Endodermal cell (in vitro differentiated cells): ENCODE data around the gene CREG2. TPM values are rescaled to one million over a fixed set of nuclear protein-coding genes. Genes with fewer than 3 reads are reported as not detected.

Experiments
- DNase-seq: peaks from one replicate; pipeline ENCODE4 v3.0.0-alpha.2; 2017
- H3K27ac ChIP-seq: 2 replicates; pipeline ENCODE4 v1.5.1; 2013; ENCODE audit warnings: mild to moderate bottlenecking, low read depth, low read length, moderate library complexity
- H3K27me3 ChIP-seq: 2 replicates; pipeline ENCODE4 v1.6.1; 2013; ENCODE audit warnings: mild to moderate bottlenecking, low read length, moderate library complexity; ENCODE audit not compliant: insufficient read depth, control insufficient read depth, poor library complexity, severe bottlenecking
- H3K36me3 ChIP-seq: 2 replicates; pipeline ENCODE4 v1.7.0; 2013; ENCODE audit warnings: mild to moderate bottlenecking, low read length, moderate library complexity; ENCODE audit not compliant: control insufficient read depth, insufficient read depth
- H3K4me1 ChIP-seq: one replicate; pipeline ENCODE4 v1.7.0; 2013; ENCODE audit warnings: low read length; ENCODE audit not compliant: control insufficient read depth, insufficient read depth
- H3K4me3 ChIP-seq: 2 replicates; pipeline ENCODE4 v1.5.1; 2013; ENCODE audit warnings: mild to moderate bottlenecking, low read length, moderate library complexity
- H3K9ac ChIP-seq: 2 replicates; pipeline ENCODE4 v1.6.1; 2013; ENCODE audit warnings: mild to moderate bottlenecking, low read length, moderate library complexity; ENCODE audit not compliant: poor library complexity, severe bottlenecking; ENCODE audit errors: extremely low read depth
- H3K9me3 ChIP-seq: 2 replicates; pipeline ENCODE4 v1.6.1; 2013; ENCODE audit warnings: mild to moderate bottlenecking, low read length, moderate library complexity; ENCODE audit not compliant: control insufficient read depth
- H3K27ac Mint-ChIP-seq: 2 replicates; pipeline ENCODE4 v1.8.0; 2020; ENCODE audit warnings: mixed read lengths
- H3K27me3 Mint-ChIP-seq: 2 replicates; pipeline ENCODE4 v1.8.0; 2021; ENCODE audit warnings: mild to moderate bottlenecking, mixed read lengths; ENCODE audit not compliant: insufficient read depth
- H3K36me3 Mint-ChIP-seq: 2 replicates; pipeline ENCODE4 v1.8.0; 2020; ENCODE audit warnings: low read depth, mixed read lengths
- H3K4me1 Mint-ChIP-seq: 2 replicates; pipeline ENCODE4 v1.8.0; 2020; ENCODE audit warnings: mixed read lengths
- H3K4me3 Mint-ChIP-seq: 2 replicates; pipeline ENCODE4 v1.8.0; 2020; ENCODE audit warnings: mild to moderate bottlenecking, moderate library complexity, mixed read lengths
- H3K9me3 Mint-ChIP-seq: 2 replicates; pipeline ENCODE4 v1.8.0; 2020; ENCODE audit warnings: mild to moderate bottlenecking, mixed read lengths
- CTCF ChIP-seq: fragments of 200-600 bp; sonication (generic); conservative IDR thresholded peaks from 2 replicates; pipeline ENCODE4 v1.5.0; 2021; ENCODE audit warnings: antibody characterized with exemption, mild to moderate bottlenecking
- WGBS, 2 experiments: methylation state at CpG; one replicate each; pipeline versions ENCODE4 v1.1.5 to v1.1.7; 2013; ENCODE audit warnings: missing lambda C conversion rate in 2 of 2, mixed read lengths in 1 of 2; ENCODE audit not compliant: insufficient coverage in 1 of 2, insufficient read length in 1 of 2; 5-methylcytosine and 5-hydroxymethylcytosine counted together
- total RNA-seq, 2 donors: library from RNA; stranded (reverse); fragmentation: NEBNext Ultra II Directional in 1 of 2; extraction: Animal tissue kit (Norgen Biotek cat#: 25700) in 1 of 2; gene quantifications; 2 replicates in 1 of 2; 3 replicates in 1 of 2; pipeline ENCODE4 v1.2.1, GENCODE V29; 2021

The CREG2 gene
- total RNA-seq, 2 donors from 2014 or later: 0.13 TPM; not detected in 1

DNA sequence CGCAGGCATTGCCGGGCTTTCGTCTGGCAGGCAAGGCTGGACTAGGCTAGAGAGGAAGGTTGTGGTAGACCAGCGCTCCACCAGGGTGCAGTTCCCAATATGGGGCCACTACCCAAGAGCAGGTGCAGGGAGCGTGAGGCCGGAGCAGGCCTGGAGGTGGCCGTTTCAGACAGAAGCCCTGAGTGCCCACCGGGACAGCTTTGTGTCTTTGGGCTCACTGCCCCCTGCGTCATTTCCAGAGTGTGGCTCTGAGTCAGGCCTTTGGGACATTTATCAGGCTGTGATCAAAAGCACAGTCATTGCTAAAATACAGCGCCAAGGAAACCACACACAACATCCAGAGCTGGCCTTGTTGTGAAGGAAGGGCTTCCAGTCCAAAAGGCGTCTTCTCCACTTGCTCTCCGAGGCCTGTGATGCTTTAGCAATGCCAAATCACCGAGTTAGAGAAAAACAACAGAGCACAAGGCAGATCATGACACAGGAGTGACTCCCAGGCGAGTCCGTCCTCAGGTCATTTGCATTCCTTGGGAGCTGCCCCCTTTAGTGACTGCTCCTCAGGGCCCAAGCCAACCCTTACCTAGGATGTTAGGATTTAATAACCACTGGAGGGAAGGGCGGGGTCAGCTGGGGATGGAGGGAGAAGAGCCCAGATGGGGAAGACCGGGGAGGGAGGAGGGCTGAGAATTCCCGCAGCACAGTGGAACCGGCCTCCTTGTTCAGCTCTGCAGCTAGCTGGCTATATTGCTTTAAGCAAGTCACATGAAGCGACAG is 45.3 kb upstream of the CREG2 start:
- H3K36me3 ChIP-seq: no peaks in the 10 kb centered on the region
- DNase-seq: no peak
- peaks cover 5% of the 10 kb centered on the region for H3K4me1 ChIP-seq
- H3K27me3 ChIP-seq: no peaks in the 10 kb centered on the region
- H3K4me3 Mint-ChIP-seq: no peak overlapping the region
- no peaks in the 10 kb centered on the region for H3K9me3 Mint-ChIP-seq
- H3K9ac ChIP-seq: no peak overlapping the region
- H3K4me3 ChIP-seq: no peak overlapping the region
- no peak overlapping the region for H3K27ac ChIP-seq
- H3K9me3 ChIP-seq: no peaks in the 10 kb centered on the region
- peaks cover 5% of the 10 kb centered on the region for H3K4me1 Mint-ChIP-seq
- WGBS, 2 experiments: 86 to 95% methylated on average over 12 to 20 of the region's 20 CpGs
- no peak for TF ChIP-seq CTCF
- H3K27me3 Mint-ChIP-seq: peaks cover 31% of the 10 kb centered on the region
- H3K36me3 Mint-ChIP-seq: no peaks in the 10 kb centered on the region
- no peak overlapping the region for H3K27ac Mint-ChIP-seq

- Histone ChIP-seq H3K9me3 (no peaks in the 10 kb centered on the region), H3K4me3 (no peak overlapping the region), H3K36me3 (no peaks in the 10 kb centered on the region), H3K27me3 (no peaks in the 10 kb centered on the region), H3K27ac (no peak overlapping the region), H3K4me1 (peaks cover 5% of the 10 kb centered on the region), H3K9ac (no peak overlapping the region)
- no peak for DNase-seq
- Mint-ChIP-seq H3K9me3 (no peaks in the 10 kb centered on the region), H3K4me1 (peaks cover 5% of the 10 kb centered on the region), H3K27ac (no peak overlapping the region), H3K36me3 (no peaks in the 10 kb centered on the region), H3K27me3 (peaks cover 36% of the 10 kb centered on the region), H3K4me3 (no peak overlapping the region)
- TF ChIP-seq CTCF: no peak
- 86 to 93% methylated on average over 2 to 4 of the region's 4 CpGs for WGBS, 2 experiments
These were observed 44.2 kb upstream of the CREG2 start for GRCh38 chr2:101431486-101431885.

DNA sequence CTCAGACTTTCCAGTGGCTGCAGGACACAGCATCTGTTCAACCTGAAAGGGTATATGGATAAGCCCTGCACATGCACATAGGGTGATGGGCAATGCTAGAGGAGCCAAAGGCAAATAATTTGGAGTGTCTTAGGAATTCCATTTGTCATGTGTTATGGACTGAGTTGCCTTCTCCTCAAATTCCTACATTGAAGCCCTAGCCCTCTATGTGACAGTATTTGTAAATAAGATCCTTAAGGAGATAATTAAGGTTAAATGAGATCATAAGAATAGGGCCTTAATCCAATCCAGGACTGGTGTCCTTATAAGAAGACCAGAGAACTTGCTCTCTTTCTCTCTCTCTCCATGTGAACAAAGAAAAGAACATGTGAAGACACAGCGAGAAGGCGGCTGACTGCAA is 42.9 kb upstream of the CREG2 start:
- H3K27ac Mint-ChIP-seq: no peak overlapping the region
- H3K27me3 Mint-ChIP-seq: peaks cover 45% of the 10 kb centered on the region
- no peaks in the 10 kb centered on the region for H3K27me3 ChIP-seq
- no peak overlapping the region for H3K27ac ChIP-seq
- H3K9ac ChIP-seq: no peak overlapping the region
- no peaks in the 10 kb centered on the region for H3K9me3 ChIP-seq
- no peak overlapping the region for H3K4me3 ChIP-seq
- no peaks in the 10 kb centered on the region for H3K36me3 ChIP-seq
- H3K4me1 ChIP-seq: peaks cover 3% of the 10 kb centered on the region
- no peak overlapping the region for H3K4me3 Mint-ChIP-seq
- no peak for DNase-seq
- no peak for TF ChIP-seq CTCF
- peaks cover 4% of the 10 kb centered on the region for H3K4me1 Mint-ChIP-seq
- H3K36me3 Mint-ChIP-seq: no peaks in the 10 kb centered on the region
- no peaks in the 10 kb centered on the region for H3K9me3 Mint-ChIP-seq
- 89 to 93% methylated on average over 2 of the region's 2 CpGs for WGBS, 2 experiments
